ENCODE measurements around the gene CCL16.
"Not testable (repeated sequence)": the region's sequence is repeated elsewhere in the genome, so short reads cannot be mapped to it uniquely, and the experiment has no call there.

CCL16 gene

DNA sequence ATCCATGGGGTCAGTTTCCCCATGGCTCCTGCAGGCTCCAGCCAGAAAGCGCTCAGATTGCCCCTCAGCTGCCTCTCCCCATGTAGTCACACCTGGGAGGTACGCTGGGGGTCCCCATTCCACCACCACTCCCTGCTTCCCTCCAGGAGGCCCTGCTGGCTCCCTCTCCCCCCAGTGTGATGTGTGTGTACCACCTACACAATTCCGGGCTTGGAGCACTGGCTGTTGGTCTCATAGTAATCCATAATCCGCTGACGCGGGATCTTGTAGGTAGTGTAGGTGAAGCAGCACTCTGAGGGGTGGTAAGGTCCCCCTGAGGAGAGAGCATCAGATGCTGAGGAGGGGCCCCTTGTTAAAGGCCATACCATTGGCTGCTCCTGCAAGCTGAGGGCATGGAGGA lies 2.8 kb upstream of the CCL16 start:
- DNase-seq, result no peak

GRCh38 chr17:35982409-35983191 lies 1.3 kb upstream of the CCL16 start:
- DNase-seq, result no peak

DNA sequence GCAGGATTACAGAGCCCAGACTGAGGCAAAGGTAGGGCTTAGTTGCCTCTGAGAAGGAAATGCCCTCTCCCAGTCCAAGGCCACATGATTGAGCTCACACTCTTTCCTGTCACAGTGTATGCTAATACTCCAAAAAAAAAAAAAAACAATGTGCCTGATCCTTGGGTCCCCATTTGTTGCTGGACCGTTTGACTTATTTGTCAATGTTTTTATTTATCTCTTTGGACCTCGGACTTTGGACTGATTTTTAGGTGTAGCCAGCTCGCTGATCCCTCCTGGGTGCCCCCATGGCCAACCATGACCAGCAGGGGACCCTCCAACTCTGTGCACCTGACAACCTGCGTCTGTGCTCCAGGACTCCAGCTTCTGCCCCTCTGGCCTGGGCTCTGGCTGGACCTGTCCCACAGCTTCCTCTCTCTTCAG lies 622 bp upstream of the CCL16 start:
- DNase-seq, result no peak

- DNase-seq, result no peak
These were observed 3.0 kb downstream of the CCL16 start for GRCh38 chr17:35978346-35978745.

DNA sequence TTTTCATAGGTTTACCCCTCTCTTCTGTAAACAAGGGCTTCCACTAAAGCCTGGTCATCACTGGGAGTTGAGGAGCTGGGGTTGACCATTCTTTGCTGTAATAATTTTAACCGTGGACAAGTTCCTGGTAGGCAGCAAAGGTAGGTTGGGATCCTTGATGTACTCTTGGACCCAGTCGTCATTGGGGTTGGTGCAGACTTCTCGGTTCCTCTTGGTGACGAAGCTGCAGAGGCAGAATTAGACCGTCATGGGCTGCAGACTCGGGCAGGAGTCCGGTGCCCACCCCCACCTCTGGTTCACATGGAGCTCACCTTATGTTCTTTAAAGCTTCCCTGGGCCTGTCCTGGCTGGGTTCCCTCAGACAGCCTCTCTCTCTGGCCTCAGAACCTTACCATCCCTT lies 3.8 kb downstream of the CCL16 start:
- no peak for DNase-seq

GRCh38 chr17:35973333-35974260 lies 7.7 kb downstream of the CCL16 start:
- no peak for DNase-seq

- DNase-seq, result no peak
These were observed 8.4 kb downstream of the CCL16 start for GRCh38 chr17:35972945-35973332.

DNA sequence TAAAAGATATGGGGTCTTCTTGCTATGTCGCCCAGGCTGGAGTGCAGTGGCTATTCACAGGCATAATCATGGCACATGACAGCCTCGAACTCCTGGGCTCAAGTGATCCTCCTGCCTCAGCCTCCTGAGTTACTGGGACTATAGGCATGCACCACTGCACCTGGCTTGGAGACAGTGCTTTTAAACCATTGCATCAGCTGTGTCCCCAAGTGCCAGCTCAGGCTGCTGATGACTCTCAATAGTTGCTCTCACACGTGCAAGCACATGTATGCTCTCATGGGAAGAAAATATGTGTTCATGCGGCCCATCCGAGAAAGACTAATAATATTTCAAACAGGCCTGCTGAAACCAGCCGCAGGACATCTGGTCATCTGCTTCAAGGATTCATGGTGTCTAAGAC lies 8.8 kb downstream of the CCL16 start:
- DNase-seq, result no peak

DNA sequence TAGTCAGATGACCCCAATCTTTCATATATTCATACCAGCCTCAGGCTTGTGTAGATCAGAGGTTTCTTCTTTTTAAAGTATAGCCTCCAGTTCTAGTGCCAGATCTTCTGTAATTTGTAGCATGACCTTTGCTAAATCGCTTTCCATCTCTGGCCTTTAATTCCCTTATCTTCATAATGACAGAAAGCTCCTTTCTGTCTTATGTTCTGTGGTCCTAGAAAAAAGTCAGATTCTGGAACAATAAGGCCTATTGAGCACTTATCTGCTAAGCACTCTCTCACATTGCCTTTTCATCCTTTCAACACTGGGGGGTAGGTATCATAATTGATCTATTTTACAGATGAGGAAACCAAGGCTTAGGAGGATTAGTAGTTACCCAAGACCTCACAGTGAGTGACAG lies 9.2 kb downstream of the CCL16 start:
- DNase-seq, result no peak

DNA sequence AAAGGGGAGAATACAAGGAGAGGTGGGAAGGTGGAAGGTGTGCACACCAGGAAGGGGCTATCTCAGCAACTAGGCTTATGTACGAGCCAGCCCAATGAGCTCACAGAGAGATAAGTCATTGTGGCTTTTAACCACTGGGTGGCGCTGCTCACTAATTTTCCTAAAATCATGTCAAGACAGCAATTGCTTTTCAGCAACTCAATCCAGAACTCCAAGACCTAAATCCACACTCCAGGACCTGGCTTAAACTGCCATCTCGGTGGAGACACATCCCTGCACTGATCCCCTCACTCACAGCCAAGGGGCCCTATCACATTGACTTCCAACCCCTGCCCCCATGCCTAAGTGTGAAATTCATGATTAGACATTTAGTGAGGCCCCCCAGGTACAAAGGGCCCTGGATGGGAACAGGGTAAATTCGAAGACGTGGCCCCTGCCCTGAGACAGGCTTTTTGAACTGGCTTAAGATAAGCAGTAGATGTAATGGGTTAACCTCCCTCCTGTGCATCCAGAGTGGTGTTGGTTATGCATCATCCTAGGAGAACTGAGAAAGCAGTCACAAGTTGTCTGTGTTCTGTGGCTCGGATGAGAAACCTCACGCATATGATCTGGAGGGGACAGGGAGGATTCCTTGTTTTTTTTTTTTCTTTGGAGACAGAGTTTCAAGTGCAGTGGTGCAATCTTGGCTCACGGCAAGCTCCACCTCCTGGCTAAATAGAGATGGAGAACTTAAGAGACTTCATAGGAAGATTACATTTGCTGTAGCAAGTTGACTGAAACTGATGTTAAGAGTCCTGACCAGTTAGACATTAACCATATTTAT lies 11.5 kb downstream of the CCL16 start:
- DNase-seq, result peak; percentile 62

GRCh38 chr17:35968520-35969054 lies 12.7 kb downstream of the CCL16 start:
- DNase-seq, result no peak

GRCh38 chr17:35965272-35965671 lies 16.0 kb downstream of the CCL16 start:
- no peak for DNase-seq

- no peak for DNase-seq
These were observed 17.6 kb downstream of the CCL16 start for GRCh38 chr17:35963663-35964062.

DNA sequence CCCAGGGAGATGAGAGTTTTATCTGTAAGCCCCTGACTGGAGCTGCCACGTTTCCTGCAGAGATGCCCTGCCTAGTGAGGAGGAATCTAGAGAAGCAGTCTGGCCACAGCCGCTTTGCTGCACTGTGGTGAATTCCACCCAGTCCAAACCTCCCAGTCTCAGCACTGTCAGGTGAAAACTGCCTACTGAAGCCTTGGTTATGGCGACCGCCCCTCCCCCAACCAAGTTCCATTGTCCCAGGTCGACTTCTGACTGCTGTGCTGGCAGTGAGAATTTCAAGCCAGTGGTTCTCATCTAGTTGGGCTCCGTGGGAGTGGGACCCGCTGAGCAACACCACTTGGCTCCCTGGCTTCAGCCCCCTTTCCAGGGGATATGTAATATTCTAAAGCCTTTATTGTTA lies 27.6 kb downstream of the CCL16 start:
- no peak for DNase-seq

GRCh38 chr17:35949401-35949800 lies 31.9 kb downstream of the CCL16 start:
- DNase-seq, result no peak

DNA sequence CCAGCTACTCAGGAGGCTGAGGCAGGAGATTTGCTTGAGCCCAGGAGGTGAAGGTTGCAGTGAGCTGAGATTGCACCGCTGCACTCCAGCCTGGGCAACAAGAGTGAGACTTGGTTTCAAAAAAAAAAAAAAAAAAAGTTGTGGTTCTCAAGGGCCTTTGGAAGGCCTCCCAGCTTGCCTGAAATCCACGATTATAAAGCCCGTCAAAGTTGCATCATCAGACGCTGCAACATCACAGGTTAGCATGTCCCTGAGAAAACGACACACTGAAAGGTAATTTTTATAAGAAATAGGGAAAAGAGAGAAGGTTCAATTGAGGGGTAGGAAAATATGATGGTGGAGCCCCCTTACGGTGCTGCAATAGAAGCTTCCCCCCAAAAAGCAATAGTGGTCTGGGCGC lies 33.2 kb downstream of the CCL16 start:
- DNase-seq, result no peak

- DNase-seq, result peak; percentile 2
These were observed 34.1 kb downstream of the CCL16 start for GRCh38 chr17:35947156-35947585.

DNA sequence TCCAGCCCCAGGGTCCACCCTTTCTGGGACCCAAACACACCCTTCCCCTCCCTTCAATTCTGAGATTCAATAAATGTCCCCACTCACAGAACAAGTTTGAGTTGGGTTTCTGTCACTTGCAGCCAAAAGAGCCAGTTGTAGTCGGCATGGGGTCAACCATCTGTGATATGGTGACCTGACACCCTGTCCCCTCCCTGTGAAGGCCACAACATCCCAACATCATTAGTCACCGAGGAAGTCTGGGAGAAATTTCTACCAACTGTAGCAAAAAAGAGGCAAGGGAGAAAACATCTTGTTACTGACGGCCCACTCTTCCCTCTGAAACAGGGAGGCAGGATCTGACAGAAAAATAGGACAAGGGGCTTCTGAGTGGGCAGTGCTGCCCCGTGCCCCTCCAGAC lies 37.1 kb downstream of the CCL16 start:
- no peak for DNase-seq

GRCh38 chr17:35943537-35943936 lies 37.8 kb downstream of the CCL16 start, which contains the start of gene LYZL6:
TSS of gene LYZL6 (minus strand) at chr17:35943713. CDS start at chr17:35939356, 4,357 bp downstream.
- DNase-seq, result no peak

GRCh38 chr17:35942588-35943186 lies 38.6 kb downstream of the CCL16 start:
- DNase-seq, result no peak

DNA sequence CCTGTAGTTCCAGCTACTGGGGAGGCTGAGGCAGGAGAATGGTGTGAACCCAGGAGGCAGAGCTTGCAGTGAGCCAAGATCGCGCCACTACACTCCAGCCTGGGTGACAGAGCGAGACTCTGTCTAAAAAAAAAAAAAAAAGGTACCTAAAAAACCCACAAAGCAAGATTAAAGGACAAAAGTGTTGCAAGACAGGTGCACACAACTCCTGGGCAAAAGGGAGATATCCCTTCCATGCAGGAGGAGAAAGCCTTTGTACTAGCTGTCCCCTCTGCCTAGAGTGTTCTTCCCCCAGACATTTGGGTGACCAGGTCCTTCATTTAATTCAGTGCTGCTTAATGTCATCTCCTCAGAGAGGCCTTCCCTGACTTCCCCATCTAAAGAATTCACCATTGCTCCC lies 42.8 kb downstream of the CCL16 start:
- not testable (repeated sequence) for DNase-seq

DNA sequence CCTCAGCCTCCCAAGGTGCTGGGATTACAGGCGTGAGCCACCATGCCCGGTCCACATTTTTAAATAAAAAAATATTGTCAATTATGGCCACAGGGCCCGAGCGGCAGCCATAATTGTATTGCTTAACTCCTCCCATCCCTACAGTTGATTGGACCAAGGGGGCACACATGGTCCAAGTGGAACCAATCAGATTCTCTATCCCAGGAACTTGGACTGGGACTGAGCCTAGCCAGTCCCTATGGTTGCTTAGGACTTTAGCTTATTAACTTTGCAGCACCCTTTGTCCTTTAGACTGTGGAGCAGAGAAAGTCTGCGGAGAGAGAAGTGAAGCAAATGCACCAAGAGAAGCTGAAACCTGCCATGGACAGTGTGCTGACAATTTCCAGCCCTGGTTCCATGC lies 45.2 kb downstream of the CCL16 start:
- no peak for DNase-seq

All from effector CD8-positive, alpha-beta T cell (primary cell).